Osteocyte (in vitro differentiated cells): ENCODE results near the gene STUB1. TPM values are rescaled to one million over a fixed set of nuclear protein-coding genes. Genes with fewer than 3 reads are reported as not detected.

ENCODE experiments used
- DNase-seq: peaks from one replicate; pipeline ENCODE4 v3.0.0; 2021; ENCODE audit warnings: mixed read lengths; ENCODE audit not compliant: unreplicated experiment; ENCODE audit errors: extremely low spot score
- H3K27ac Mint-ChIP-seq: one replicate; pipeline ENCODE4 v1.8.0; 2021; ENCODE audit warnings: mild to moderate bottlenecking, mixed read lengths; ENCODE audit not compliant: unreplicated experiment
- H3K27me3 Mint-ChIP-seq: one replicate; pipeline ENCODE4 v1.8.0; 2021; ENCODE audit warnings: mixed read lengths; ENCODE audit not compliant: unreplicated experiment
- H3K36me3 Mint-ChIP-seq: one replicate; pipeline ENCODE4 v1.8.0; 2021; ENCODE audit warnings: mixed read lengths; ENCODE audit not compliant: unreplicated experiment
- H3K4me1 Mint-ChIP-seq: one replicate; pipeline ENCODE4 v1.8.0; 2021; ENCODE audit warnings: mixed read lengths; ENCODE audit not compliant: unreplicated experiment
- H3K4me3 Mint-ChIP-seq: one replicate; pipeline ENCODE4 v1.8.0; 2021; ENCODE audit warnings: mild to moderate bottlenecking, moderate library complexity, mixed read lengths; ENCODE audit not compliant: unreplicated experiment
- H3K9me3 Mint-ChIP-seq: one replicate; pipeline ENCODE4 v1.8.0; 2021; ENCODE audit warnings: mixed read lengths; ENCODE audit not compliant: unreplicated experiment
- total RNA-seq: library from RNA; stranded (reverse); gene quantifications from 2 replicates; pipeline ENCODE4 v1.2.1, GENCODE V29; 2021
- TF ChIP-seq, protein P1 (sequence below): fragments of 200-600 bp; sonication (generic); IDR thresholded peaks from 2 replicates; pipeline ENCODE4 v1.5.0; 2021; ENCODE audit warnings: antibody characterized with exemption, mild to moderate bottlenecking, moderate library complexity

STUB1 gene
- total RNA-seq, 1 donor from 2014 or later: 109 TPM

DNA sequence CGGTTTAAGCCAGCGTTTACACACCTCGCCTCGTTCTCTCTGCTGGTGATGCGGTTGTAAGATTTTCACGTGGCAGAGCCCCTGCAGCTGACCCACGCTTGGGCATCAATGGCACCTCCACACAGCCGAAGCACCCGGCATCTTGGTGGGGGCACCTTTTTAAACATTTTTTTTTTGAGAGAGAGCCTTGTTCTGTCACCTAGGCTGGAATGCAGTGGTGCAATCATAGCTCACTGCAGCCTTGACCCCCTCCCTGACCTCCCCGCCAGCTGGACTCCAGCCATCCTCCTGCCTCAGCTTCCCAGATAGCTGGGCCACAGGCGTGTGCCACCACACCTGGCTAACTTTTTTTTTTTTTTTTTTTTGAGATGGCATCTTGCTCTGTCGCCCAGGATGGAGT, 26.2 kb upstream of the STUB1 start:
- TF ChIP-seq, protein P1, sequence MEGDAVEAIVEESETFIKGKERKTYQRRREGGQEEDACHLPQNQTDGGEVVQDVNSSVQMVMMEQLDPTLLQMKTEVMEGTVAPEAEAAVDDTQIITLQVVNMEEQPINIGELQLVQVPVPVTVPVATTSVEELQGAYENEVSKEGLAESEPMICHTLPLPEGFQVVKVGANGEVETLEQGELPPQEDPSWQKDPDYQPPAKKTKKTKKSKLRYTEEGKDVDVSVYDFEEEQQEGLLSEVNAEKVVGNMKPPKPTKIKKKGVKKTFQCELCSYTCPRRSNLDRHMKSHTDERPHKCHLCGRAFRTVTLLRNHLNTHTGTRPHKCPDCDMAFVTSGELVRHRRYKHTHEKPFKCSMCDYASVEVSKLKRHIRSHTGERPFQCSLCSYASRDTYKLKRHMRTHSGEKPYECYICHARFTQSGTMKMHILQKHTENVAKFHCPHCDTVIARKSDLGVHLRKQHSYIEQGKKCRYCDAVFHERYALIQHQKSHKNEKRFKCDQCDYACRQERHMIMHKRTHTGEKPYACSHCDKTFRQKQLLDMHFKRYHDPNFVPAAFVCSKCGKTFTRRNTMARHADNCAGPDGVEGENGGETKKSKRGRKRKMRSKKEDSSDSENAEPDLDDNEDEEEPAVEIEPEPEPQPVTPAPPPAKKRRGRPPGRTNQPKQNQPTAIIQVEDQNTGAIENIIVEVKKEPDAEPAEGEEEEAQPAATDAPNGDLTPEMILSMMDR: no peak
- Mint-ChIP-seq H3K4me1 (peaks cover 8% of the 10 kb centered on the region), H3K27ac (no peak overlapping the region), H3K27me3 (no peaks in the 10 kb centered on the region), H3K9me3 (no peaks in the 10 kb centered on the region), H3K4me3 (no peak overlapping the region), H3K36me3 (peaks cover 2% of the 10 kb centered on the region)
- DNase-seq: no peak

DNA sequence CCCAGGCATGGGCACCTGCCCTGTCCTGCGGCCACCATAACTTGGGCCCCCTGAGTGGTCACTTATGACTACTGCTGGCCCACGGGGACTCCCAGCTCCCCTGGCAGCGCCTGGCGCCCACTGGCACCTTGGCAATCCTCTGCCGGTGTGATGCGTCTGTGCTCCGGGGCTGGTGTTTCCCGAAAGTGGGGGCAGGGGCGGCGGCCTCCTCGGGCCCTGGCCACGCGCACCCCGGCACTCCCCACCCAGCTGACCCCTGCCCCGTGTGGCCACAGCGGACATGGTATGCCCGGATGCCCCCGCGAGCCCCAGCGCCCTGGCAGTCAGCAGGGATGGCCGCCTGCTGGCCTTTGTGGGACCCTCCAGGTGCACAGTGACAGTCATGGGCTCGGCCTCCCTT, 22.7 kb upstream of the STUB1 start:
- no peak for DNase-seq
- TF ChIP-seq, protein P1: no peak
- no peaks in the 10 kb centered on the region for H3K27me3 Mint-ChIP-seq
- peaks cover 5% of the 10 kb centered on the region for H3K4me1 Mint-ChIP-seq
- no peaks in the 10 kb centered on the region for H3K9me3 Mint-ChIP-seq
- no peak overlapping the region for H3K27ac Mint-ChIP-seq
- no peak overlapping the region for H3K4me3 Mint-ChIP-seq
- H3K36me3 Mint-ChIP-seq: peaks cover 2% of the 10 kb centered on the region

DNA sequence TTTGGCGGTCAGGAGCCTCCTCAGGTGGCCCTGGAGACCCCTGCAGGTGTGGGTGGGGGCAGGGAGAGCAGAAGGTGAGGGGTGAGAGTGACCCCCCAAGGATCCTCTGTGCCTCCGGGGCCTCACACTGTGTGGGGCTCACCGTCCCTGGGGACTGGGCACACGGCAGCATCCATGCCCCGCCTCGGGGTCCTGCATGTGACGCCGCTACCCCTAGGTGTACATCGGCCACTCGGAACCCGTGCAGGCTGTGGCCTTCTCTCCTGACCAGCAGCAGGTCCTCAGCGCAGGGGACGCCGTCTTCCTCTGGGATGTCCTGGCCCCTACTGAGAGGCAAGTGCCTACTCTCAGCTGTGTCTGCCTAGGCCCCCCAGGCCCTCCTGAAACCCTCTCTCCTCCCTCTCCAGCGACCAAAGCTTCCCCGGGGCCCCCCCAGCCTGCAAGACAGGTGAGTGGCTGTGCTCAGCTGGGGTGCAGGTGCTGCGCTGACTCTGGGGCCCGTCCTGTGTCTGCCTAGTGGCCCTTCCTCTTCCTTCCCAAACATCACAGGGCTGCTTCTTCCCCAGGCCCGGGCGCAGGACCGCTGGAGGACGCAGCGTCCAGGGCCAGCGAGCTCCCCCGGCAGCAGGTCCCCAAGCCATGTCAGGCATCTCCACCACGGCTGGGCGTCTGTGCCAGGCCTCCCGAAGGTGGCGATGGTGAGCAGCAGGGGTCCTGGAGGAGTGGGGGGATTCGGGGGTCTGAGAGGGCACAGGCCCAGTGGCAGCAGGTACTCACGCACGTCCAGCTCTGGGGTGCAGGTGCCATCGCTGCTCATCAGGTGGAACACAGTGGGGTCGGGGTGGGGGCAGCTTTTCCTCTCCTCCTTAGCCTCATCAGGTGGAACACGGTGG, 21.3 kb upstream of the STUB1 start:
- TF ChIP-seq, protein P1: no peak
- H3K27ac Mint-ChIP-seq: no peak overlapping the region
- H3K36me3 Mint-ChIP-seq: peaks cover 2% of the 10 kb centered on the region

DNA sequence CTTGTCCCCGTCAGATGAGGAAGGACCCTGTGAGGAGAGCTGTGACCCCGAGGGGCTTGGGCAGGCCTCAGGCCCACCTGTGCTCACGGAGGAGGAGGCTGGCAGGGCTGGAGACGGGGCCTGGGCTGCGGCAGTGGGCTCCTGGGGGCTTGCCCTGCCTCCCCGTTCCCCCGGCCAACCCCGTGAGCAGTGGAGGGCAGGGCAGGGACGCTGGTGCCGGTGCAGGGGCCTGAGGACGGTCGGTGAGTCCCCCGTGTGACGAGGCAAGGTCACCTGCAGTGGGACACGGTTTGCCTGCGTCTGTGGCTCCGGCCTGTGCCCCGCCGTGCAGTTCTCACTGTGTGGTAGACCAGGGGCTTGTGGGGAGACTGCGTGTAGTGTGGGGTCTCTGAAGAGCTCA, 20.6 kb upstream of the STUB1 start:
- H3K4me3 Mint-ChIP-seq: no peak overlapping the region
- H3K27me3 Mint-ChIP-seq: no peaks in the 10 kb centered on the region
- TF ChIP-seq, protein P1: no peak
- H3K4me1 Mint-ChIP-seq: peaks cover 5% of the 10 kb centered on the region
- H3K27ac Mint-ChIP-seq: no peak overlapping the region
- no peaks in the 10 kb centered on the region for H3K9me3 Mint-ChIP-seq
- DNase-seq: no peak
- H3K36me3 Mint-ChIP-seq: peaks cover 2% of the 10 kb centered on the region

More for the DNA sequence above, 21.3 kb upstream of the STUB1 start:
- no peaks in the 10 kb centered on the region for H3K27me3 Mint-ChIP-seq
- H3K9me3 Mint-ChIP-seq: no peaks in the 10 kb centered on the region
- peaks cover 5% of the 10 kb centered on the region for H3K4me1 Mint-ChIP-seq
- no peak overlapping the region for H3K4me3 Mint-ChIP-seq
- DNase-seq: no peak

DNA sequence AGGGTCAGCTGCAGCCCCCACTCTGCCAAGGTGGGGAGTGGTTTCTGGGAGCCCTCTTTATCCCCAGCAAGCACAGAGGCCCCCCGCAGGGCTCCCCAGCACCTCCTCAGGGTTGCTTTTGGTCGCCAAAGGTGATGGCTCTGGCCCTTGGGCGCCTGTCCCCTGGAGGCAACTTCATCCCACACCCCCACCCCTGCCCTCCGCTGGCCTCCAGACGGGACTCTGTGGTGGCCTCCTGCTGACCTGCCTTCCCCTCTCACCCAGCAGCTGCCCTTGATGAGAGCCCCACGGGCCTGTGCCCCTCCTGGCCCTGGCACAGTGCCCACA, 20.1 kb upstream of the STUB1 start:
- Mint-ChIP-seq H3K36me3 (peaks cover 2% of the 10 kb centered on the region), H3K27ac (no peak overlapping the region), H3K27me3 (no peaks in the 10 kb centered on the region), H3K4me3 (no peak overlapping the region), H3K4me1 (peaks cover 5% of the 10 kb centered on the region), H3K9me3 (no peaks in the 10 kb centered on the region)
- TF ChIP-seq, protein P1: no peak
- DNase-seq: no peak
